HG03159 (cell line): Measurements from ENCODE around the gene SVOPL.

Source experiments
- ATAC-seq: cut with Tn5 transposase; IDR thresholded peaks from one replicate; pipeline ENCODE4 v1.9.1; 2021; ENCODE audit warnings: mild to moderate bottlenecking, moderate library complexity; ENCODE audit not compliant: unreplicated experiment

Gene SVOPL

DNA sequence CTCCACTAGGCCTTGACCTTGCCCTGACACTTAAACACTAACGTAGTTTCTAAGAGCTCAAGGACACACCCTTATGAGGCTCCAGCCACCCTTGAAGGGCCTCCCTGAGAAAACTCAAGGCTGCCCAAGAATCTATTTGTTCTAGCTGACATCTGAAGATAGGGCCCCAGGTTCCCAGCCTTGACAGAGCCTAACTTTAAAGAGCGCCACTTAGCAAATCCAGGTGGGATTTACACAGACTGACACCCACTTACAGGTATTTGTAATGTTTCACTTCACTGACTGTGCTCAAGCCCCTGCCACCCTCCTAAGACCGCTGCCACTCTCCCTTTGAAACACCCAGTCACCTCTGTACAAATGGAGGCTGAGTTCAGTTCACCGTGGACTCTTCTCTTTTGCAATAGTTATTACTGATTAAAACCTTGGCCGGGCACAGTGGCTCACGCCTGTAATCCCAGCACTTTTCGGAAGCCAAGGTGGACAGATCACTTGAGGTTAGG, 90.4 kb downstream of the SVOPL start:
- no peak for ATAC-seq

DNA sequence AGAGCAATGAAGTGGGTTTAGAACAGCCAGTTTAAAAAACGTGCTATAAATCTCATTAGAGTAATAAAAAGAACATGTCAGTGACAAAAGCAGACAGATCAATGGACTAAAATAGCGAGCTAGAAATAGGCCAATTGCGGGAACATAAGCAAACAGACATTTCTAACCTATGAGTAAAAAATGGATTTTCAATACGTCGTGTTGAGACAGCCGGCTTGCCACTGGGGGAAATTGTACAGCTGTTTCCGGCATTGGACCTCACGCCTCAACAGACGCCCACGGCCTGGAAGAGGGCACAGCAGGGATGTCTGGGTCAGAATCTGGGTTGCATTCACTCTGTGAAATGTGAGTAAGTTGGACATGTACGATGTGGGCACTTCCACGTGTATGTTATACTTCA, 92.9 kb downstream of the SVOPL start:
- ATAC-seq: no peak

DNA sequence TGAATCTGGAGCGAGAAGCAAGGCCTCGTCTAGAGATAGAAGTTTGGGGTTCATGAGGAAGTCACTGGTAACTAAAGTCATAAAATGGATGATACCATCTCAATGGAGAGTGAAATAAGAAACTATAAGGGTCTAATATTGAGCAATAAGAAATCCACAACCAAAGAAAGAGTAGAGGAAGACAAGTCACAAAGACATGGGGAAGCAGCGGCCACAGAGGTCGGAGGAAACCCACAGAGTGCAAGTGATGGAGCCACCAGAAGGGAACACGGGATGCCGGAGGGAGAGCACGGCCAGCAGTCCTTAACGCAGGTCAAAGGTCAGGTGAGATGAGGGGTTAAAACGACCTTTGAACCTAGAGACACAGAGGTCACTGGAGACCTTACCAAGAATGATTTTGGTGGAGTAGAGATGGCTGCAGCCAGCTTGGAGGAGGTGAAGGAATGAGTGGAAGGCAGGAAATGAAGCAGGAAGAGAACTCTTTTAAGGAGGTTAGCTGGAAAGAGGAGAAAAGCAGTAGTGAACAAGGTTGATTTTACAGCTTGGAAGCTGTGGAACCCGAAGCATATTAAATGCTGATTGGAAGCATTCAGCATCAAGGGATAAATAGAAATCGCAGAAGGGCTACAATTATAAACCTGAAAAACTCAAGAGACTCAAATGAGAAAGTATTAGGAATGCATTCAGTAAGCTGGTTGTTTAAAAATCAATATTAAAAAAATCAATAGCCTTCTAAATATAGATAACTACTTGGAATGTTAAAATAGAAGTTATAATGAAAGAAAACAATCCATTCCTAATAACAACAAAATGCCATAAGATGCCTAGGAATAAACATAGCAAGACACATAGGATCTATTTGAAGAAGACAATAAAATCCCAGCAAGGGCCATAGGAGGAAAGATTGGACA, 93.7 kb downstream of the SVOPL start:
- no peak for ATAC-seq

DNA sequence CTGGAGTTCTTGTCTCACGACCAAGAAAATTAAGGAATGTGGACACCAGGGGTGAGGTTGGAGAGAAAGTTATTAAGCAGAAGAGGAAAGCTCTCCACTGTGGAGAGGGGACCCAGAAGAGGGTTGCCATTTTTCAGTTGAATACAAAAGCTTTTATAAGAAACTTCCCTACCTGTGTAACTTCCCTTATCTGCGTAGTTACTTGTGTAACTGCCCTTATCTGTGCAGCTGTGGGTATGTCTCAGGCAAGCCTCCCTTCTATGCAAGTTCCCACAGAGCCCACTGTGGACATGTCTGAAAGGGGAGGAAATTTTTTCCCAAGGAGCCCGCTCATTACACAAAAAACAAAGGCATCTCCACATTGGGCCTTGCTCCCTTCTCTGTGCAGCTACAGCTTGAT, 94.9 kb downstream of the SVOPL start:
- ATAC-seq: no peak

DNA sequence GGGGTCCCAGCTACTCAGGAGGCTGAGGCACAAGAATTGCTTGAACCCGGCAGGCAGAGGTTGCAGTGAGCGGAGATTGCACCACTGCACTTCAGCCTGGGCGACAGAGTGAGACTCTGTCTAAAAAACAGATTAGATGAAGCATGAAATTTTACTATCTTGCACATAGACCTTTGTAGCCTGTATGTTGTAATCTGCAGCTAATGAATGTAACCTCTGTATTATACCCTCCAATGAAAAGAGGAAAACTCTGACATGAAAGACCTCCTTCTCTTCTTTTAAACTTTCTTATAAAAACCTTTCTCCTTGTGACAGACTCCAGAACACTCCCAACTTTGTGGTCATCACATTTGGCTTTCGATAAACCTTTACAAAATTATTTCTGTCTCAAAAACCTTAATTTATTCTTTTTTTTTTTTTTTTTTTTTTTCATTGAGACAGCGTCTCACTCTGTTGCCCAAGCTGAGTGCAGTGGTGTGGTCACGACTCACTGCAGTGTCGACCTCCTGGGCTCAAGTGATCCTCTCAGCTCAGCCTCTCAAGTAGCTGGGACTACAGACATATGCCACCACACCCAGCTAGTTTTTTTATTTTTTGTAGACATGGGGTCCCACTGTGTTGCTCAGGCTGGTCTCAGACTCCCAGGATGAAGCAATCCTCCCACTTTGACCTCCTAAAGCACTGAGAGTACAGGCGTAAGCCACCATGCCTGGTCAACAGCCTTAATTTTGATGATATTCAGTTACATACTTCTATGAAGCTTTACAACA, 97.4 kb downstream of the SVOPL start:
- ATAC-seq: no peak

DNA sequence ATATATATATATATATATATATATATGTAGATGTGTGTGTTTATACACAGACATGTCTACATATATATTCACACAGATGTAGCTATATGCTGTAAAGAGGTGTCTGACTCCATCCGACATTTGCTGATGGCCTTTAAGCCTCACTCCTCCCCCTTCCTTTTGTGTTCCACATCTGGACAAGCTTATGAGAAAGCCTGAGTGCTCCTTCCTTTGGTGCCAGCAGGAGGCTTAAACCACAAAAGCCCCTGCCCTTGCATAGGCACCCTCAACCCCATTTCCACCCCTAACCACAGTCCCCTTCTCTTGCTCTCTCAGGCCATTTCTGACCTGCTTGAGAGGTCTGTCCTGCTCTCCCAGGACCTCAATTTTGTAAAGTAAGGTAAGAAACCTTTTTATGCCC, 98.7 kb downstream of the SVOPL start:
- no peak for ATAC-seq

DNA sequence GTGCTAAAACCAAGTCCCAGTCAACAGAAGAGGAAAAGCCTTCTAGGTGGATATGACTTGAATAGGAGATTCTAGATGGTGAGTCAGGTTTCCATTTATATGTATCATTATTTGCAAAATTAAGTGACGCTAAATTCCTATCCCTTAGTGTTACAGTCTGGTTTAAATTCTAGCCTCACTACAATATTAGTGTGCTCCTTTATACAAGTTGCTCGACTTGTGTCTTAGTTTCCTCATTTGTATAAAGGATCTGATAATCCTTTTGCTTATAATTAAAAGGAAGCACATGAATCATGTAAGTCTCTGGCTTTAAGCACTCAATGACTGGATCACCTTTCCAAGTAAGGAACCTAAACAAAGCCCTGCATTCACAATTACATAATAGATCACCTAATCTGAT, 105.7 kb downstream of the SVOPL start:
- no peak for ATAC-seq

DNA sequence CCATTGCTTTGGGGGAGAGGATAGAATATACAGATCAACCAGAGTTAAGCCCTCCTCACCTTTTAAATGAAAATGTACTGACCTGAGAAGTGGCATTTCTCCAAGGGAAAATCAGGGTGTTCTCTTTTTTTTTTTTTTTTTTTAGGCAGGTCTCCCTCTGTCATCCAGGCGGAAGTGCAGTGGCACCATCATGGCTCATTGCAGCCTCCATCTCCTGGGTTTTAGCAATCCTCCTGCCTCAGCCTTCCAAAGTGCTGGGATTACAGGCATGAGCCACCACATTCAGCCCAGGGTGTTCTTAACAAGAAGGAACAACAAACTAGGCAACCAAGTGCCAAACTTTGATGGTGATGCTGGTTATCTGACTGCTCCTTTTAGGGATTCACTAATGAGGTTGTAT, 111.0 kb downstream of the SVOPL start:
- ATAC-seq: no peak

DNA sequence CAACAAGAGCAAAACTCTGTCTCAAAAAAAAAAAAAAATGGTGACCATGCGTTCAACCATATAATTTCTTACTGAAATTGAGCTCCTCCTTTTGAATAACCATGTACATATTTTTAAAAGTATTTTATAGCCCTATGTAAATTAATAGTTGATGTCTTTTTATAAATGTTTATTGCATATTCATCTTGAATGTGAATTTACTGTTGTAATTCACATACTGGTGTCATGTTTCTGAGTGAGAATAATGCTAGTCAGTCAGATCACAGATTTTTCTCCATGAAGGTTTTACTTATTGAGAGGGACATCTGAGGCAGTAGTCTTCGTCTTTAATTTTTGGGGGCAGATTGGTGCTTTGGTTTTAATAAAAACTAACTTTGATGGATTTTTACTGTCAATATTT, 112.2 kb downstream of the SVOPL start:
- ATAC-seq: no peak

DNA sequence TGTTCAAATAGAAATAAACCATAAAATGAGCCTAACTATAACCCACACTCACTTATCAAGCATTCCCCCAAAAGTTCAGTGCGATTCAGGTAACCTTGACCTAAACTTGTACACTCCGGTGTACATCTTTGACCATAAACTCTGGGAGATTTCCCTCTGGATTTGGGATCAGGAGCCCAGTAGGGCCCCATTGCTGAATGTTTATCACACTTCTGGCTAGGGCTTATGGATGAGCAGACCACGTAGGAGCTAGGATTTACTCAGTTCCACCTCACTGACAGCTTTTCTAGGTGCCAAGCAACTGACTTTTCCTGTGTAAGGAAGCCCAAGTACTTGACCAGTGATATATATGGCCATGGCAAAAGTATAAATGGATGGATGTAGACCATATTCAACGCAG, 113.7 kb downstream of the SVOPL start:
- no peak for ATAC-seq

DNA sequence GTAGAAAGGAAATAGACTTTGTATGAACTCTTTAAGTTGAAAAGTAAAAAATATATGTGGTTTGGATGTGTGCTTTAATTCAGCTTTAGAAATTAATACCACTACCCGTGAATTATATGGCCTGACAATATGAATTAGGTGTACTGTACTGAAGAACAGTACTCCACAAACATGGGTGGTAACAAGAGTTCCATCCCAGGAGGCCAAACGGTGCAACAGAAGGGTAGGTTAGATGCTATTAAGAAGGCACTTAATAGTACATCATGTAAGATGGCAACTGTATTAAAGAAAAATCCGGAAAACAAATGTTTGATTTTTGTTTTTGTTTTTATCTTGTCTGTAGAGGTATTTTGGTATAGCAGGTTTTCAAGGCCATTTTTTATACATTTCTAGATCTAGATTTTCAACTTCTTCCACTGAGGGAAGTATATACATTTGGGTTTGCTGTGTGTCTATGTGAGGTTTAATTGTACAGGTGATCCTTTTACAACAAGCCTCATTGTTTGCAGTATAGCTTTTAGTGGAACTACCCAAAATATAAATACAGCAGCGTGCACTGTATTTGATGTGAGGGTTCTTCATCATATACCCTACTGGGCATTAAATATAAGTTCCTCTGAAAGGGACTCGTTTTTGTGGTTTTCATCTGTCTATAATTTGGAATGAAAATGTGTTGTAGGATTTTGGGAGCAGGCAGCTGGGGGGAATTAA, 115.7 kb downstream of the SVOPL start:
- ATAC-seq: no peak

DNA sequence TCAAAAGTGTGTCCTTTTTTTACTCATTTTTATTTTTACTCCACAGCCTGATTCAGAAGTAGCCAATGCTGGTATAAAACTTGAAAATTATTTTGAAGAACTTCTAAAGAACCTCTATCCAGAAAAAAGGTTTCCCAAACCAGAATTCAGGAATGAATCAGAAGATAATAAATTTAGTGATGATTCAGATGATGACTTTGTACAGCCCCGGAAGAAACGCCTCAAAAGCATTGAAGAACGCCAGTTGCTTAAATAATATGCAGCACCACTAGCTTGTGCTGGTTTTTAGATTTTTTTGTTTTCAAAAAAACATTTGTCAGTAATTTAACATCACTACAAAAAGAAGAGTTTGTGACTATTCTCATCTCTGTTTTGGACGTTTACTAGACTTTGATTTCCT, 116.5 kb downstream of the SVOPL start:
- no peak for ATAC-seq

DNA sequence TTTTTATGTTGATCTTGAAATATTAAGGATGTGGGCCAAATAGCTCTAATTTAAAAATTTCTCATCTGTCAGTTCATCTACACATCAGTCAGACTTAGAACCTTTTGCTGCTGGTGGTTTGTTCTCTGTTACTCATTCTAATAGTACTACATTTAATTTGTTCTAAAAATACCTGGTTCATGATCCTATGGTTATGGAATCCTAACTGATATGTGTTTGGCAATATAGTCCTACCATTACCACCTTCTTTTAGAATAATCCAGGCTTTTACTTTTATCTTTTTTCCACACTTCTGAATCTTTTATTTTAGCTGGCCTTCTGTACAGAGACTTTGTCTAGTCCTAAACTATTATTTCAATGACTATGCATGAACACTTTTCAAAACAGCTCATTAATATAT, 116.9 kb downstream of the SVOPL start:
- no peak for ATAC-seq

DNA sequence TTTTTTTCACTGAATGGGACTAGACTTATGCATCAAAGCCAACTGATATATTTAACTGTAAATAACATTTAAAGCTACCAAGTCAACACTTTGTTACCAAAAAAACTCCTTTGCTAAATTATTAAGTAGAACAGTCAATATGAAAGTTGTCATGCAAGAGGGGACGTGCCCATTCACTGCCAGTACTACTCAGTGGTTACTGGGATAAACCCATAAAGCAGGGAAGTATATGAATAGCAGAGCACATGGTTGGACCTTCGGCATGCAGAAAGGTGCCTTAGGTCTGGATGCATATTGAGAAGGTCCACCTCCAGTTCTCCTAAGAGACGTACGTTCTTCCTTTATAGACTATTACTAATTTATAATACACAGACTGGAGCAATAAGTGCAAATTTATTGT, 120.1 kb downstream of the SVOPL start:
- ATAC-seq: no peak

DNA sequence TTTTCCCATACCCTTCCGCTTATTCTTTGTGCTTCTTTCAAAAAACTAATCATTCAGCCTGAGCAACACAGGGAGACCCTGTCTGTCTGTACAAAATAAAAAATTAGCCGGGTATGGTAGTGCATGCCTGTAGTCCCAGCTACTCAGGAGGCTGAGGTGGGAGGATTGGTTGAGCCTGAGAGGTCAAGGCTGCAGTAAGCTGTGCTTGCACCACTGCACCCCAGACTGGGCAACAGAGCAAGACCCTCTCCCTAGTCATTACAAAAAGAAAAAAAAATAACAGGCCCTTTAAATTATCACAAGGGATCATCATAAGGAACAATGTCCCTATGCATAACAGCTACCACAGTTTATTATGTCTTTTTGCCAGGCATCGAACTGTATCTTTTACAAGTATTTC, 121.5 kb downstream of the SVOPL start:
- ATAC-seq: no peak

DNA sequence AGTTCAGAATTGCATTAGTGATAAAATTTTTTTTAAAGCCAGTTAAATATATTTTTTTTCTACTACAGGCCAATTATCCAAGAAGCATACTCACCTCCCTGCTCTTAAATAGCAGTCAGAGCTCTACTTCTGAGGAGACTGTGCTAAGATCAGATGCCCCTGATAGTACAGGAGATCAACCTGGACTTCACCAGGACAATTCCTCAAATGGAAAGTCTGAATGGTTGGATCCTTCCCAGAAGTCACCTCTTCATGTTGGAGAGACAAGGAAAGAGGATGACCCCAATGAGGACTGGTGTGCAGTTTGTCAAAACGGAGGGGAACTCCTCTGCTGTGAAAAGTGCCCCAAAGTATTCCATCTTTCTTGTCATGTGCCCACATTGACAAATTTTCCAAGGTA, 122.0 kb downstream of the SVOPL start:
- no peak for ATAC-seq

DNA sequence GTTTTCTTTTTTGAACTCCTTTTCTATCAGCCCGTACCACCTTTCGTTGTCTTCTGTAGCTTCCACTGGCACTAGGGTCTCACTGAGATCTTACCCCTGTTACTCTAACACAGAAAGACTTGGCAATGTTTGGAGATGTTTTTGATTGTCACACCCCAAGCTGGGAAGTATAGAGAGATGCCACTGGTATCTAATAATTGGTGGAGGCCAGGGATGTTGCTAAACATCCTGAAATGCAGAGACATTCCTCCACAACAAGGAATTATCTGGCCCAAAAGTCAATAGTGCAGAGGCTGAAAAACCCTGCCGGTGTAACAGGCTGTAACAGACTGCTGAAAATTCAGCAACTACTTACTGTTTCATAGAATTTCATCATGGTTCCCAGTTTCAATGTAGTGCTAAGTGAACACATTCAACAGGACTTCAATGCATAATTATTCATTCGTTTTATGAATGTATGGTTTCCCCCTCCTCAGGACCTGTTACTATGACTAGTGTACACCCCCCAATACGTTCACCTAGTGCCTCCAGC, 125.2 kb downstream of the SVOPL start:
- no peak for ATAC-seq

DNA sequence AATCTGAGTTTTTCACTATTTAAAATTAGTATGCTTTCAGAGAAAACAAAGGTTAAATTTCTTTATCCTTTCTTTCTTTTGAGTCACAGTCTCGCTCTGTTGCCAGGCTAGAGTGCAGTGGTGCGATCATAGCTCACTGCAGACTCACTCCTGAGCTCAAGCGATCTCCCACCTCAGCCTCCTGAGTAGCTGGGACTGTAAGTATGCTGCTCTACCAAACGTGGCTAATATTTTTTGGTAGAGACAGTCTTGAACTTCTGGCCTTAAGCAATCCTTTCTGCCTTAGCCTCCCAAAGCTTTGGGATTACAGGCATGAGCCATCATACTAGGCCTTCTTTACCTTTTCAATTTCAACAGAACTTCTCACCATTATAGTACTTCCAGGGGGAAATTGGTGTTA, 127.4 kb downstream of the SVOPL start:
- ATAC-seq: no peak

DNA sequence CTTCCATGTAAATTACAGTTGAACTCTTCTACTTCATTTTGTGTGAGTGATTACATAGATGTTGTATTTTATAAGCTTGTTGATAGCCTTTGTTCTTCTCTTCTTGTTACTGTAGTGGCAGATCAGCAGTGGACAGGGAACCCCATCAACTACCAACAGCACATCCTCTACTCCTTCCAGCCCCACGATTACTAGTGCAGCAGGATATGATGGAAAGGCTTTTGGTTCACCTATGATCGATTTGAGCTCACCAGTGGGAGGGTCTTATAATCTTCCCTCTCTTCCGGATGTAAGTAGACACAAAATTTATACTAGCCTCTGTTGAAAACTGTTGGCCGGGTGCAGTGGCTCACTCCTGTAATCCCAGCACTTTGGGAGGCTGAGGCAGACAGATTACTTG, 130.4 kb downstream of the SVOPL start:
- ATAC-seq: no peak

DNA sequence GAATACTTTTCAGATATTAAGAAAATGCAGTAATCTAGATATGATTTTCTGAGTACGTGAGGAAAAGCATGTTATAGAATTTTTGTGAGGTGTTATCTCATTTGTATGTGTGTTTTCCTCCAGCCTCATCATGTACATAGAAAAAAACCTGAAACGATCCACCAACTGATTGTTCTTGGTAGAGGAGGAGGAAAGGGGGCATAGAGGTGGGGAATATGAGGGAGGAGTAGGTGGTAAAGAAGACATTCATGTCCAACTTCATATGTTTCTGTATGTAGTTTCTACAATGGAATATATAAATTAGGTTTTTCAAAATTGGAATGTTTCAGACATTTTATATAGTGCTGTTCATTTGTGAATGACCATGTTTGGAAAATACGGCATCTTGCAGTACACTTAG, 131.7 kb downstream of the SVOPL start:
- ATAC-seq: no peak

DNA sequence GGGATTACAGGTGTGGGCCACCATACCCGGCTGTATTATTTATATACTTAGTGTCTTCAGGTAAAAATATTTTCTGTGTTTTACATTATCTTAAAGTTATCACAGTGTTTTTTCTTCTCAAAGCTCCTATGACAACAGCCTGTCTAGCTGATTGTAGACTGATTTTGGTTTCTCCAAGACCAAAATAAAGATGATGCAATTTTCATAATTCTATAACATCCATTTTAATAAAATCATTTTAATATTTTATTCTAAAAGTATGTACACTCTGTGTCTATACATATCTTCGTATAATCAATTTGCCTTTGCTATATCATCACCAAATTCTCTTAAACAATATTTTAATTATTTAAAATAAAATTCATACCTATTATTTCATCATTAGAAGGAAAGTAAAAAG, 132.5 kb downstream of the SVOPL start:
- no peak for ATAC-seq
